Fibroblast of mammary gland (primary cell): ENCODE measurements around the gene PCSK1N.

Experiments
- DNase-seq: peaks from one replicate; pipeline ENCODE4 v3.0.0-alpha.2; 2010; ENCODE audit warnings: low read depth
- H3K4me3 ChIP-seq: 2 replicates; pipeline ENCODE4 v1.5.1; 2011; ENCODE audit warnings: low read depth, mild to moderate bottlenecking, low read length, moderate library complexity; ENCODE audit not compliant: control insufficient read depth
- TF ChIP-seq, protein P1 (sequence below): conservative IDR thresholded peaks from 2 replicates; pipeline ENCODE4 v1.5.1; 2011; ENCODE audit warnings: low read depth, low read length, inconsistent platforms; ENCODE audit not compliant: control insufficient read depth, insufficient read depth

PCSK1N gene

DNA sequence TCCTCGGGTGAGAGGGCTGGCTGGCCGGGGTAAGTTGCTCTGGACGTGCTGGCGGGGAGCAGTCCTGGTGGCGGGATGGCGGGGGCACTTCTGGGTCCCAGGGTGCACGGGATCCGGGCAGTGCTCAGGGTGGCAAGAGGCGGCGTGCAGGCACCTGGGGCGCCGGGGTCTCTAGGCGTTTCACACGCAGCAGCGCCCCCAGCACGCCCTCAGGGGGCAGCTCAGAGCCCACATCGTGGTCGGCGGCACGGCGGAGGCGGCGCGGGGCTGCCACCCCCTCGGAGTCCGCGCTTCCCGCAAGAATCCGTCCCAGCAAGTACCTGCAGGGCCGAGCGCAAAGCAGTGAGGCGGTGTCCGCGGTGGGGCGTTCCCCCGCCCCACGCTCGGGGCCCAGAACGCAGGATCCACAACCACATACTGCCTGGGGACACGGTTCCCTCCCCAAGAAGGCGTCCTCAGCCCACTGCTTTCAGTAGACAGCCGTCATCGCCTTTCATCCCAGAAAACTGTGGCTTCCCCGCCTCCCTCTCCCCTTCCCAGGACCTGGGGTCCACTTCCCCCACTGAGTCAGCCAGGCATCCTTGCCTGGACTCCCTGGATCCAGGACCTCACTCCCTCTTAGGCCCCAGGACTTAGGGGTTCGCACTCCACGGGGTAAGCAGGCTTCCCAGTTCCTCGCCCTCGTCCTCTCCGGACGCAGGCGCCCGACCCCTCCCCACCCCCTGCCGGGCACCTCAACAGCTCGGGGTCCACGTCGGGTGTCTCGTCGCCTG is 4.1 kb downstream of the PCSK1N start:
- TF ChIP-seq, protein P1, sequence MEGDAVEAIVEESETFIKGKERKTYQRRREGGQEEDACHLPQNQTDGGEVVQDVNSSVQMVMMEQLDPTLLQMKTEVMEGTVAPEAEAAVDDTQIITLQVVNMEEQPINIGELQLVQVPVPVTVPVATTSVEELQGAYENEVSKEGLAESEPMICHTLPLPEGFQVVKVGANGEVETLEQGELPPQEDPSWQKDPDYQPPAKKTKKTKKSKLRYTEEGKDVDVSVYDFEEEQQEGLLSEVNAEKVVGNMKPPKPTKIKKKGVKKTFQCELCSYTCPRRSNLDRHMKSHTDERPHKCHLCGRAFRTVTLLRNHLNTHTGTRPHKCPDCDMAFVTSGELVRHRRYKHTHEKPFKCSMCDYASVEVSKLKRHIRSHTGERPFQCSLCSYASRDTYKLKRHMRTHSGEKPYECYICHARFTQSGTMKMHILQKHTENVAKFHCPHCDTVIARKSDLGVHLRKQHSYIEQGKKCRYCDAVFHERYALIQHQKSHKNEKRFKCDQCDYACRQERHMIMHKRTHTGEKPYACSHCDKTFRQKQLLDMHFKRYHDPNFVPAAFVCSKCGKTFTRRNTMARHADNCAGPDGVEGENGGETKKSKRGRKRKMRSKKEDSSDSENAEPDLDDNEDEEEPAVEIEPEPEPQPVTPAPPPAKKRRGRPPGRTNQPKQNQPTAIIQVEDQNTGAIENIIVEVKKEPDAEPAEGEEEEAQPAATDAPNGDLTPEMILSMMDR, result no peak
- H3K4me3 ChIP-seq, result no peak overlapping the region
- DNase-seq, result no peak

- TF ChIP-seq, protein P1, result no peak
- H3K4me3 ChIP-seq, result no peak overlapping the region
- no peak for DNase-seq
Observed at GRCh38 chrX:48829016-48829735, 6.2 kb downstream of the PCSK1N start.

- H3K4me3 ChIP-seq, result no peak overlapping the region
- DNase-seq, result no peak
- TF ChIP-seq, protein P1, result no peak
Observed at GRCh38 chrX:48827654-48827968, 7.8 kb downstream of the PCSK1N start.

- DNase-seq, result no peak
- H3K4me3 ChIP-seq, result no peak overlapping the region
- TF ChIP-seq, protein P1, result no peak
Observed at GRCh38 chrX:48826876-48827653, 8.3 kb downstream of the PCSK1N start.

- no peak for DNase-seq
- TF ChIP-seq, protein P1, result no peak
- H3K4me3 ChIP-seq, result no peak within 1 kb of the TSS
Observed at GRCh38 chrX:48826135-48826875, 9.1 kb downstream of the PCSK1N start, which contains the start of gene ERAS. TSS of gene ERAS (plus strand) at chrX:48826513. CDS start at chrX:48829124, 2,611 bp downstream.

DNA sequence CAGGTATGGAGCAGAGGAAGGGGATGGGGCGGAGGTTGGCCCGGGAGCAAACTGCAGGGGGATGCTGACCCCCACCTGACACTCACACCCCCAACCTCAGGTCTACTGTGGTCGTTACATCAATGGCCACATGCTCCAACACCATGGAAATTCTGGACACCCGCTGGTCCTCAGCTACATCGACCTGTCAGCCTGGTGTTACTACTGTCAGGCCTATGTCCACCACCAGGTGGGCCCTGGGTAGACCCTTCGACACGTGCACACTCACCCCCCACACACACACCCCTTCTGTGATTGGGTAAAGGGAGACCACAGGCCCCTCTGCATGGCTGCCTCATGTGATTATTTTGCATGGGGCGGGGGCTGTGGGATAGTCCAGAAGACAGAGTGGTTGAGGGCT is 11.3 kb downstream of the PCSK1N start:
- TF ChIP-seq, protein P1, result no peak
- H3K4me3 ChIP-seq, result no peak overlapping the region
- DNase-seq, result no peak
